Measurements from ENCODE around the gene EPHA10. TPM values are rescaled to one million over a fixed set of nuclear protein-coding genes. Genes with fewer than 3 reads are reported as not detected.

EPHA10 gene
- total RNA-seq, 1 donor from 2014 or later: 0.05 TPM

DNA sequence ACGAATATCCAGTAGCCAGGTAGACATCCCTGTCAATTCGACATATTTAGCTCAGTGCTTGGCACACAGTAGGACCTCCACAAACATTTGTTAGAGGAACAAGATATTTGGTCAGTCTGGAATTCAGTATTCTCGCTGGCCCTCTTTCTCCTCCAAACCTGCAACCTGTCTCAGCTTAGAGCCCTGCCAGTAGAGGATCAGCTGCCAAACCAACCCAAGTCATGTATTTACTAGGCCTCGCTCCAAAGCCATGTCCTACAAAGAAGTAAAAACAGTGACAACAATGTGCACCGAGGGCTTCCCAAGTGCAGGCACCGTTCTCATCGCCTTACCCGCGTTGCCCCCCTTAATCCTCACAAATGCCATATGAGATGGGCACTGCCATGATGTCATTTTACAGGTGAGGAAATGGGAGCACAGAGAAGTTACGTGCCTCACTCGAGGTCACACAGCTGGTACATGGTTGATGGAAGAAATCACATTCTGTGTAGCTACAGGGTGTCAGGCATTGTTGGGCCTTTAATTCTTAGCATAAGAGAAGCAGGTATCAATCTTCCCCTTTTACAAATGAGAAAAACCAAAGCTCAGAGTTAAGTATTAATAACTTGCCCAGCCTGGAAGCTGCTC lies 98.6 kb downstream of the EPHA10 start:
- intact Hi-C loops (cut with micrococcal nuclease): no loop called here

More for the DNA sequence above, 98.6 kb downstream of the EPHA10 start:
- H3K36me3 Mint-ChIP-seq (ENCODE audit: low read depth): no peaks in the 10 kb centered on the region
- H3K27me3 Mint-ChIP-seq (ENCODE audit: insufficient read depth): peaks cover 7% of the 10 kb centered on the region
- no peaks in the 10 kb centered on the region for H3K9me3 Mint-ChIP-seq
- no peak overlapping the region for H3K27ac Mint-ChIP-seq
- H3K4me1 Mint-ChIP-seq (ENCODE audit: low read depth): no peaks in the 10 kb centered on the region
- no peak for DNase-seq (ENCODE audit: low spot score)
- no peak overlapping the region for H3K4me3 Mint-ChIP-seq

Other genes starting within 250 kb of the EPHA10 start
- 28.1 and 30.2 TPM in 2 replicates for gene SNIP1, start 210.8 kb downstream of the EPHA10 start, total RNA-seq
- not detected in 2 replicates for gene DNALI1, start 208.2 kb downstream of the EPHA10 start, total RNA-seq
- 108 and 113 TPM in 2 replicates for gene GNL2, start 169.2 kb downstream of the EPHA10 start, total RNA-seq
- gene RSPO1, start 130.2 kb downstream of the EPHA10 start, total RNA-seq: not detected in 2 replicates
- gene CDCA8, start 72.6 kb downstream of the EPHA10 start, total RNA-seq: 33.5 and 37.2 TPM in 2 replicates
- 3.6 and 4.0 TPM in 2 replicates for gene MANEAL, start 28.7 kb upstream of the EPHA10 start, total RNA-seq
- gene C1orf122, start 42.7 kb upstream of the EPHA10 start, total RNA-seq: 30.7 and 33.3 TPM in 2 replicates
- 73.9 and 77.6 TPM in 2 replicates for gene YRDC, start 43.1 kb upstream of the EPHA10 start, total RNA-seq
- gene MTF1, start 94.5 kb upstream of the EPHA10 start, total RNA-seq: 31.7 and 35.3 TPM in 2 replicates
- gene INPP5B, start 181.9 kb upstream of the EPHA10 start, total RNA-seq: 23.6 and 27.2 TPM in 2 replicates
- 136 and 138 TPM in 2 replicates for gene SF3A3, start 224.9 kb upstream of the EPHA10 start, total RNA-seq
- 32.5 and 35.7 TPM in 2 replicates for gene FHL3, start 240.4 kb upstream of the EPHA10 start, total RNA-seq
- gene UTP11, start 247.6 kb upstream of the EPHA10 start, total RNA-seq: 106 and 108 TPM in 2 replicates

All from activated T-helper 1 cell treated with anti-CD3 and anti-CD28 coated beads, Interleukin-12 subunit alpha, Interleukin-12 subunit beta, Interleukin-2, Interleukin-4 antibody, amounts not matched to agents 30 ng/mL and 10 ng/mL and 1 ng/mL, durations not matched to agents 14 hours and 24 hours and 36 hours (primary cell).